Keratinocyte (primary cell): ENCODE data around the gene TOM1L2. TPM values are rescaled to one million over a fixed set of nuclear protein-coding genes. Genes with fewer than 3 reads are reported as not detected.

Source experiments
- DNase-seq: peaks from one replicate; pipeline ENCODE4 v3.0.0-alpha.2; 2011; ENCODE audit warnings: low read depth, missing footprints, low spot score
- FAIRE-seq: peaks from 2 replicates; lab custom pipeline; 2011; peaks lifted over from hg19 to GRCh38; lab: Jason Lieb, UNC
- H2AFZ ChIP-seq: 2 replicates; pipeline ENCODE4 v1.6.0; 2012; ENCODE audit warnings: low read length, control low read depth, inconsistent platforms; ENCODE audit not compliant: control insufficient read depth
- H3K27ac ChIP-seq: 2 replicates; pipeline ENCODE4 v1.5.1; 2011; ENCODE audit warnings: low read length; ENCODE audit not compliant: control insufficient read depth, insufficient read depth
- H3K27me3 ChIP-seq: 3 replicates; pipeline ENCODE4 v1.6.0; 2011; ENCODE audit warnings: low read length; ENCODE audit not compliant: control insufficient read depth, insufficient read depth; ENCODE audit errors: extremely low read depth
- H3K36me3 ChIP-seq, 2 experiments: 2 replicates in 1 of 2; 3 replicates in 1 of 2; pipeline ENCODE4 v1.5.1; 2011; ENCODE audit warnings: low read length in 2 of 2, mild to moderate bottlenecking in 1 of 2; ENCODE audit not compliant: control insufficient read depth in 2 of 2, insufficient read depth in 2 of 2; ENCODE audit errors: extremely low read depth in 1 of 2
- H3K4me1 ChIP-seq: 3 replicates; pipeline ENCODE4 v1.5.1; 2011; ENCODE audit warnings: low read length; ENCODE audit not compliant: control insufficient read depth, insufficient read depth; ENCODE audit errors: extremely low read depth
- H3K4me2 ChIP-seq: 3 replicates; pipeline ENCODE4 v1.6.0; 2011; ENCODE audit warnings: low read depth, low read length; ENCODE audit not compliant: control insufficient read depth, insufficient read depth; ENCODE audit errors: extremely low read depth
- H3K4me3 ChIP-seq, 3 experiments: fragments of 200-600 bp in 1 of 3; sonication (generic) in 1 of 3; 2 replicates in 2 of 3; 3 replicates in 1 of 3; pipeline ENCODE4 v1.5.1; 2011 to 2016; ENCODE audit warnings: low read length in 3 of 3, mild to moderate bottlenecking in 3 of 3, control low read depth in 2 of 3, inconsistent platforms in 1 of 3, low read depth in 1 of 3, mixed read lengths in 1 of 3, mixed run types in 1 of 3, moderate library complexity in 1 of 3; ENCODE audit not compliant: control insufficient read depth in 2 of 3, insufficient read depth in 2 of 3; ENCODE audit errors: extremely low read depth in 1 of 3
- H3K79me2 ChIP-seq: 2 replicates; pipeline ENCODE4 v1.6.0; 2012; ENCODE audit warnings: low read length; ENCODE audit not compliant: control insufficient read depth, insufficient read depth
- H3K9ac ChIP-seq: 3 replicates; pipeline ENCODE4 v1.6.0; 2011; ENCODE audit warnings: low read length; ENCODE audit not compliant: control insufficient read depth, insufficient read depth; ENCODE audit errors: extremely low read depth
- H3K9me1 ChIP-seq: 3 replicates; pipeline ENCODE4 v1.6.0; 2011; ENCODE audit warnings: low read length; ENCODE audit not compliant: control insufficient read depth, insufficient read depth; ENCODE audit errors: extremely low read depth
- H3K9me3 ChIP-seq: 2 replicates; pipeline ENCODE4 v1.5.1; 2012; ENCODE audit warnings: low read depth, low read length; ENCODE audit not compliant: control insufficient read depth
- H4K20me1 ChIP-seq: 3 replicates; pipeline ENCODE4 v1.6.0; 2011; ENCODE audit warnings: low read length; ENCODE audit not compliant: control insufficient read depth, insufficient read depth; ENCODE audit errors: extremely low read depth
- EZH2 ChIP-seq: IDR thresholded peaks from one replicate; pipeline ENCODE4 v1.6.1; 2012; ENCODE audit warnings: inconsistent platforms, mild to moderate bottlenecking, low read length, moderate library complexity
- dilution Hi-C: fragments of 300-500 bp; cut with MboI; formaldehyde crosslinking; loops from one replicate; pipeline ENCODE4 v1.7.0; 2020; ENCODE audit warnings: low sequenced_read_pairs; ENCODE audit not compliant: extremely low pct_ligation_motif_present
- polyA plus RNA-seq, 5 experiments: library from polyadenylated mRNA; depleted of rRNA in 3 of 5; stranded (reverse) in 3 of 5; stranded (forward) in 1 of 5; unstranded in 1 of 5; fragments of >200 nt; gene quantifications; 1 replicate in 1 of 5; 2 replicates in 3 of 5; 3 replicates in 1 of 5; pipeline versions ENCODE4 v1.2.1 to v1.2.3, GENCODE V29; 2011 to 2012; ENCODE audit warnings: missing spikeins in 2 of 5, low read depth in 1 of 5, low replicate concordance in 1 of 5
- TF ChIP-seq, protein P1 (sequence below), 3 experiments: IDR thresholded peaks in 1 of 3; conservative IDR thresholded peaks in 1 of 3; optimal IDR thresholded peaks in 1 of 3; 2 replicates in 2 of 3; 3 replicates in 1 of 3; pipeline versions ENCODE3 to v1.5.1; 2011; ENCODE audit warnings: low read length in 3 of 3, mild to moderate bottlenecking in 3 of 3, moderate library complexity in 2 of 3, control low read depth in 1 of 3, inconsistent platforms in 1 of 3; ENCODE audit not compliant: insufficient read depth in 2 of 3; ENCODE audit errors: extremely low read depth in 1 of 3

TOM1L2 gene
- polyA plus RNA-seq, 1 donor (not counting 4 experiments of a cell fraction or from before 2014, with no cell fraction given) = 36.3 TPM

DNA sequence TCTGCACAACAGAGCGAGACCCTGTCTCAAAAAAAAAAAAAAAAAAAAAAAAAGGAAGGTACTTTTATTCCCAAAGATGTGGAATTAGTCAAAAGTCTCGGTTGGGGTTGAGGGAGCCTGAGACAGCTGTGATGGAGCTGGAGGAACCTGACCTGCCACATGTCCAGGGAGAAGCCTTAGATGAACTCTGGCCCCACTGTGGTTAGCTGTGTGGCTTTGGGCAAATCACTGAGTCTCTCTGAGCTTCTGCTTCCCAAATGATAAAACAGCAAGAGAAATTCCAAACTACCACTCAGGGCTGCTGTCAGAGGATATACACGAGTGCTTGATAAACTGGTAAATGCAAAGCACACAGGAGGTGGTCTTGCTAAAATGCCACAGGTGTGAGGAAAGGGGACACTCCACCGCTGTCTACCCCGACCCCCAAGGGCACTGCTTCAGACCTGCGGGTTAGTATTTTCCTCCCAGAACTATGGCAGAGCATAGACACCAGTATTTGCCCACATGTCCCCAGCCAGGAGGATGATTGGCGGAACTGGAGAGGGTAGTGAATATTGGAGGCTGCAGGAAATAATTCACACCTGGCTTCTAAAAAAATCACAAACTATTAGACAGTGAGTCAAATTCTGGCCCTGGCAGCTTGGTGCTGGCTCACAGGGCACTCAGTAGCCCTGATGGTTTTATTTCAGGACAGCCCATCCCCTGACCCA lies 15.1 kb upstream of the TOM1L2 start:
- TF ChIP-seq EZH2 = no peak
- TF ChIP-seq, protein P1, sequence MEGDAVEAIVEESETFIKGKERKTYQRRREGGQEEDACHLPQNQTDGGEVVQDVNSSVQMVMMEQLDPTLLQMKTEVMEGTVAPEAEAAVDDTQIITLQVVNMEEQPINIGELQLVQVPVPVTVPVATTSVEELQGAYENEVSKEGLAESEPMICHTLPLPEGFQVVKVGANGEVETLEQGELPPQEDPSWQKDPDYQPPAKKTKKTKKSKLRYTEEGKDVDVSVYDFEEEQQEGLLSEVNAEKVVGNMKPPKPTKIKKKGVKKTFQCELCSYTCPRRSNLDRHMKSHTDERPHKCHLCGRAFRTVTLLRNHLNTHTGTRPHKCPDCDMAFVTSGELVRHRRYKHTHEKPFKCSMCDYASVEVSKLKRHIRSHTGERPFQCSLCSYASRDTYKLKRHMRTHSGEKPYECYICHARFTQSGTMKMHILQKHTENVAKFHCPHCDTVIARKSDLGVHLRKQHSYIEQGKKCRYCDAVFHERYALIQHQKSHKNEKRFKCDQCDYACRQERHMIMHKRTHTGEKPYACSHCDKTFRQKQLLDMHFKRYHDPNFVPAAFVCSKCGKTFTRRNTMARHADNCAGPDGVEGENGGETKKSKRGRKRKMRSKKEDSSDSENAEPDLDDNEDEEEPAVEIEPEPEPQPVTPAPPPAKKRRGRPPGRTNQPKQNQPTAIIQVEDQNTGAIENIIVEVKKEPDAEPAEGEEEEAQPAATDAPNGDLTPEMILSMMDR (optimal IDR thresholded peaks at IDR 0.05 in 1 of 3, IDR thresholded peaks at IDR 0.05 in 1 of 3, conservative IDR thresholded peaks at IDR 0.05 in 1 of 3; ENCODE audit: extremely low read depth in 1 of 3, insufficient read depth in 2 of 3, low read length in 3 of 3) = no peak
- no peak overlapping the region for H3K27ac ChIP-seq
- FAIRE-seq (no peak), DNase-seq (no peak)
- no peak overlapping the region for H3K4me3 ChIP-seq
- no peak overlapping the region for H3K9ac ChIP-seq
- peaks cover 19% of the 10 kb centered on the region for H3K4me1 ChIP-seq
- H3K4me2 ChIP-seq = no peak overlapping the region
- no peaks in the 10 kb centered on the region for H3K79me2 ChIP-seq
- no peaks in the 10 kb centered on the region for H3K9me3 ChIP-seq
- no peak overlapping the region for H2AFZ ChIP-seq
- no peaks in the 10 kb centered on the region for H3K36me3 ChIP-seq
- no peaks in the 10 kb centered on the region for H4K20me1 ChIP-seq
- no peaks in the 10 kb centered on the region for H3K9me1 ChIP-seq
- H3K27me3 ChIP-seq = no peaks in the 10 kb centered on the region
- dilution Hi-C loops = no loop called here

DNA sequence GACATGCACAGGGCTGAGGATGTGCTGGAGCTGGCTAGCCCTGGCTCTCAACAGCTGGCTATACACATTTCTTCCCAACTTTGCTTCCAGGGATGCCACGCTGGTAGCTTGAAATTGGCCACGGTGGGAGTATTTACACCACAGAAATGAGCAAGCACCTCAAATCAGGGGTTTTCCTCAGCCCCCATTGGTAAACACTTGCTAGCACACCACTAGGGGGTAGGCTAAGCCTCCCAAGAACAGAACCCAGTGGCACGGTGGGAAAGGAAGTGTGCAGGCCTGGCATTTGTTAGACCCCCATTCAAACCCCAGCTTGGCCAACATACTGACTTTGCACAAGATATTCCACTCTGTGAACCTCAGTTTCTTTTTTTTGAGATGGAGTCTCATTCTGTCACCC lies 13.4 kb upstream of the TOM1L2 start:
- TF ChIP-seq, protein P1 (optimal IDR thresholded peaks at IDR 0.05 in 1 of 3, IDR thresholded peaks at IDR 0.05 in 1 of 3, conservative IDR thresholded peaks at IDR 0.05 in 1 of 3; ENCODE audit: extremely low read depth in 1 of 3, insufficient read depth in 2 of 3, low read length in 3 of 3) = peak; percentile 39 to 62 (median 48)
- TF ChIP-seq EZH2 = no peak
- H3K4me1 ChIP-seq = peaks cover 11% of the 10 kb centered on the region
- dilution Hi-C loops = no loop called here
- H3K4me2 ChIP-seq = no peak overlapping the region
- H3K9me3 ChIP-seq = no peaks in the 10 kb centered on the region
- H3K9ac ChIP-seq = no peak overlapping the region
- H3K79me2 ChIP-seq = no peaks in the 10 kb centered on the region
- no peaks in the 10 kb centered on the region for H3K27me3 ChIP-seq
- FAIRE-seq (no peak), DNase-seq (no peak)
- H4K20me1 ChIP-seq = no peaks in the 10 kb centered on the region
- H3K4me3 ChIP-seq = no peak overlapping the region
- H2AFZ ChIP-seq = no peak overlapping the region
- H3K27ac ChIP-seq = no peak overlapping the region
- H3K9me1 ChIP-seq = no peaks in the 10 kb centered on the region
- H3K36me3 ChIP-seq = no peaks in the 10 kb centered on the region
